Ovary (tissue), 3 donors: ENCODE results near the gene TMEM37.

ENCODE experiments used
- CTCF ChIP-seq, 3 donors: fragments of 450-650 bp in 2 of 3; fragments of 200-600 bp in 1 of 3; IDR thresholded peaks; one replicate each; pipeline versions ENCODE4 v1.5.1 to v1.8.0; 2016 to 2022; ENCODE audit warnings: antibody characterized with exemption in 3 of 3, mild to moderate bottlenecking in 1 of 3
- POLR2A ChIP-seq: fragments of 450-650 bp; IDR thresholded peaks from one replicate; pipeline ENCODE4 v1.6.1; 2017; ENCODE audit warnings: antibody characterized with exemption, mild to moderate bottlenecking, moderate library complexity
- donor health status: DM: no; HTN: no; CAD: no.

GRCh38 chr2:119453972-119454593, 22.4 kb downstream of the TMEM37 start:
- no peak for TF ChIP-seq CTCF (IDR thresholded peaks at IDR 0.05)
- TF ChIP-seq POLR2A: no peak
